ENCODE results near the gene LTBR.
A peak's percentile ranks its signal among the peaks of the same experiment; 100 is the strongest.
"Not testable (repeated sequence)": the region's sequence is repeated elsewhere in the genome, so short reads cannot be mapped to it uniquely, and the experiment has no call there.

LTBR gene

DNA sequence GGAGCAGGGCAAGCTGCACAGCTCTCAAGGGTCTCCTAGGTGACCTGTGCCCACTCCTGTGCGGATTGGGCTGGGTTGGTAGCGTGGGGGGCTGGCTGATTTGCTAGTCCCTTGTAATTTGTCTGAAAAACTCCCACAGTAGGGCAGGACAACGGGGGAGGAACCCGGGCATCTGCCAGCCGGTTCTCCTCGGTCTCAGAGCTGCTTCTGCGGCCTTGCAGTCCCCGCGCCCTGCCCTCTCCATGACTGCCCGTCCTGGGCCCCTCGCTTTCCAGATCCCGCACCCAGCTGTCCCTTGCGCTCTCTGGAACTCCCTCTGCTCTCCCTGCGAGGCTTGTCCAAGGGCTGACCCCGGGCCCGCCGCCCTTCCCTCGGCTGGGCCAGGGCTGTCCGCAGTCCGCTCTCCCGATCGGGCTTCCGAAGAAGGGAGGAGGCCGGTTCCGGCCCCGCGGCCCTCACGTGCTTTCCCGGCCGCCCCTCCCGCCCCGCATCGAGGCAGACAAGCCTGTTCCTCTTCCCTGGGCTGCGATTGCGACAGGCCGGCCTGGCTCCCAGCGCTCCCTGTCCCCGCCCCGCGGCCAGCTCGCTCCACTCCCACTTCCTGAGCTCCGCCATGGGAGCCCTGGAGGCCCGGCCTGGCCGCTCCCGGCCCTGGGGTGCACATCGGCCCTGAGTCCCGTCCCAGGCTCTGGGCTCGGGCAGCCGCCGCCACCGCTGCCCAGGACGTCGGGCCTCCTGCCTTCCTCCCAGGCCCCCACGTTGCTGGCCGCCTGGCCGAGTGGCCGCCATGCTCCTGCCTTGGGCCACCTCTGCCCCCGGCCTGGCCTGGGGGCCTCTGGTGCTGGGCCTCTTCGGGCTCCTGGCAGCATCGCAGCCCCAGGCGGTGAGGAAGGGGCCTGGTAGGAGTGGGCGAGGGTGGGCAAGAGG lies at the start of gene LTBR:
TSS of gene LTBR (plus strand) at position 591 of the 927 bp plus-strand sequence. CDS start at position 788, 197 bp downstream.
- TF ChIP-seq GATA1 (IDR thresholded peaks at IDR 0.05; ENCODE audit: low read depth, low read length) (no peak), POLR2A (IDR thresholded peaks at IDR 0.05; ENCODE audit: low read length) (no peak)
- peak; percentile 43 to 52 for DNase-seq

DNA sequence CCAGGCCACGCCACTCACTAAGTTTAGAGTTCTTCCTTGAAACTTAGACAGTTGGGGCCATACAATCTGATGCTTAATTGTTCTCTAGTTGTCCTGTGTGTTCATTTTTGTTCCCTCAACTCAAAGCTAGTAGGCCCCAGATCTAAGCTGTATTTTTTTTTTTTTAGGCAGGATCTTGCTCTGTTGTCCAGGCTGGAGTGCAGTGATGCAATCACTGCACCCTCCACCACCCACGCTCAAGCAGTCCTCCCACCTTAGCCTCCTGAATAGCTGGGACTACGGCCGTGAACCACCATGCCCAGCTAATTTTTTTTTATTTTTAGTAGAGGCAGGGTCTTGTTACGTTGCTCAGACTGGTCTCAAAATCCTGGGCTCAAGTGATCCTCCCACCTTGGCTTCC lies 49.6 kb upstream of the LTBR start:
- DNase-seq = no peak
- no peak for TF ChIP-seq POLR2A (IDR thresholded peaks at IDR 0.05; ENCODE audit: low read length)
- TF ChIP-seq GATA1 (IDR thresholded peaks at IDR 0.05; ENCODE audit: low read depth, low read length) = no peak

DNA sequence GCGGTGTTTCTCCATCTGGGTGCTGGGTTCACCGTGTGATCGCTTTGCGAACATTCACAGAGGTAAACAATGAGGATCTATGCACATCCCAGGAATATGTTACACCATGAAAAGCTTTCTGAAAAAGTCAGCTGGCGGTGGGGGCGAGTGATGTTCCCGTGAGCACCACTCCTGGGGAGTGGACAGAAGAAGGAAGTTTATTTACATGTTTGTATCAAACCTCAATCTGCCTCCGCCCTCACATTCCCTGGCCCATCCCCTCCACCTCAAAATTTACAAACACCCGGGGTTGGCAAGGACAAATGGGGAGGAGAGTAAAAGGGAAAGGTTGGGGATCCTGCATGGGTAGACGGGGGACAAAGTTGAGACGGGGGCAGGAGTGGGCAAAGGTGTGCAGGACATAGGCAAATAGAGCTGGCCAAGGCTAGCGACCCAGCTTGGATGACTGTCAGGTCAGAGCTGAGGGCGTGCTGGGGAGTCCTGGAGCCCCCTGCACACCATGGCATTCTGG lies 49.0 kb upstream of the LTBR start:
- TF ChIP-seq POLR2A (IDR thresholded peaks at IDR 0.05; ENCODE audit: low read length) (no peak), GATA1 (IDR thresholded peaks at IDR 0.05; ENCODE audit: low read depth, low read length) (no peak)
- no peak for DNase-seq

DNA sequence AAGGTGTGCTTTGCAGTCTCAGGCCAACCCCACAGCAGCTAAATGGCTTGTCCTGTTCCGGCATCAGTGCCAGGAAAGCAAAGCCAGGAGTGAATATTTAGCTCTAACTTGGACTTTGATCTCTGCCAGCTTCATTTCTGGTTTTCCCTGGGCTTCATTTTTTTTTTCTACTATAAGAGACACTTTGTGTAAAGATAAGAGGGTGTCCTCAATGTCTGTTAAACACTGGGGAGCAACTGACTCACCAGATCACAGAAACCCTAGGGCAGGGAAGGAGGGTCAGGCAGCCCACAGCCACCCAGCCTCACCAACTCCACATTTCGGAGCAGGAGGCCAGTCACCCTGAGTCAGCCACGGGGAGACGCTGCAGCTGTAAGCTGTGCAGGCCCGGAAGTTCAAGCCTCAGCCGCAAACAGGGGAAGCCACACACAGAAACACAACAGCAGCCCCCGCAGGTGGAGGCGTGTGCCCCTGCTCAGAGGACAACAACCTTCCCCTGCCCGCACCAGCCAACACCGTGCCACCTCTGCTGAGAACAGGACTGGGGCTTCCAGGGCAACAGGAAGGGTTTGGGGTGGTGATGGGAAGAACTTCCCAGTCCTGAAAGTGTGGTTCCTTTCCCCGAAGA lies 48.4 kb upstream of the LTBR start:
- peak; percentile 58 to 77 for DNase-seq
- TF ChIP-seq POLR2A (IDR thresholded peaks at IDR 0.05; ENCODE audit: low read length) (no peak), GATA1 (IDR thresholded peaks at IDR 0.05; ENCODE audit: low read depth, low read length) (no peak)

DNA sequence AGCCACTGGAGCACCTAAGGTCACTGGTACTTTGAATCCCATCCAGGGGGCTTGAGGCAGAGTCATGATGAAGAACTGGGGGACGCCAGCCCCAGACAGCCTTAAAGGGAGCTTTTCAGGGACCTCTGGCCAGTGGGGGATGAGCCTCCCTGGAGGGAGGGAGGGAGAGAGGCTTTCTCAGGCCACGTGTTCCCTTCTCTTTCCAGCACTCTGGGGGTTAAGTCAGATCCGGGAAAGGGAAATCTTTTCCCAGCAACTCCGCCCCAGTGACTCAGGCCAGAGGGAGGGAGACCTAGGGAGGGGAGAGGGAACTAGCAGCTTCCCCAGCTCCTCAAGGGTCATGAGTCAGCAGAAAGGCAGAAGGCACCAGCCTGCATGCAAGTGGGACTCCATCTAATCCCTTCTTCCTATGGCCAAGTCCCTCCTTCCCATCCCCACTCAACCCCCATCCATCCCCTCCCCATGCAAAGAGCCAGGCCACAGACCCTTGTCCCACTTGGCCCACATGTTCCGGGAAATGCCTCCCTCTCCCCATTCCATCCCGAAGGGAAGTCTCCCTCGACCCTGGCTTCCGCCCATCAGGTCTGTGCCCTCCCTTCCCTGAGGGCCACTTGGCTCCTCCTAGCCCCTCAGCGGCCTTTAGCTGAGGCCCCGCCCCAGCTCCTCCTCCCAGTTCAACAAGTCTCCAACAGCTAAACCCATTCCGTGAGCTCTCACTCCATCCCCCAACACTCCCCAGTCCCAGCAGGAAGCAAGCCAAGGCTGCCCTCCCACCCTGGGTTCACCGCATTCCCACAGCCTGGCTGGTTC lies 47.7 kb upstream of the LTBR start:
- peak; percentile 60 to 81 for DNase-seq

DNA sequence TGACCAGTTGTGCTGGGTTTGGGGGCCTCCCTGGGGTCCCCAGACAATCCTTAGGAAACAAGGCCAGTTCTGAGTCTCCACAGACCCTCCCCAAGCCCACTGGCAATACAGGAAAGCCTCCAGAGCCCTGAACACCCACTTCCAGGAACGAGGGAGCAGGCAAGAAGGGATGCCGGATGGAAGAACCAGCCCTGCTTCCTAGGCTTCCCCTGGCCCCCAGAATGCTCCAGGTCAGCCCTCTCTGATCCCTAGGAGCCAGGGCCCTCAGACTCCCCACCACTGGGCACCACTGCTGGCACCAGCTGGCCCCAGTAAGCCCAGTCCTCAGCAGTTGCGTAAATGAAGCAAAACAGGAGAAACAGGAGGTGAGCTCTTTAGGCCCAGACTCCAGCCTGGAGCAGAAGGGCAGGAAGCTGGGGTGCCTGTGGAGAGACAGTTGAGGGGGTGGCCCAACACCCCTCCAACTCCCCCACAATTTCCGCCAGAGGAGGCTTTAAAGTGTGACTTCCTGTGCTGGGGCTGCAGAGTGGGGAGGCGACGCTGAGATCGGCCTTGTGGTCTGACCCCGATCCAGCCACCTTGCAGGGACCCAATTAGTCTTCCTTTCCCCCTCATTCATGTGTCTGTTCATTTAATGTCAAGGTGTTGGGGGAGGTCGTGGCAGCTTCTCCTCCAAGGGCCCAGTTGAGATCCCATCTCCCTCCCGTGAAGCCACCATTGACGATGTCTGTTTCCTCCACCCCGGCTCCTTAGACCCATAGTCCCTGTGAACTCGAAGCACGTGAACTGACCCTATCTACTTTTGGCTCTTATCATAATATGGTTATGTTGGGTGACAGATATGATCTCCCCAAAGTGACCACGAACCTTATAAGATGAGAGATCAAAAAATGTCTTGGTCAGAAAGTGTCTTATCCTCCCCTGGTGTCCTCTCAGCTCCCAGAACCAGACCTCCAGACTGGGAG lies 46.8 kb upstream of the LTBR start:
- no peak for TF ChIP-seq POLR2A (IDR thresholded peaks at IDR 0.05; ENCODE audit: low read length)
- TF ChIP-seq GATA1 (IDR thresholded peaks at IDR 0.05; ENCODE audit: low read depth, low read length) = no peak

More for the DNA sequence above, 47.7 kb upstream of the LTBR start:
- TF ChIP-seq GATA1 (IDR thresholded peaks at IDR 0.05; ENCODE audit: low read depth, low read length) = no peak
- TF ChIP-seq POLR2A (IDR thresholded peaks at IDR 0.05; ENCODE audit: low read length) = peak; percentile 9

DNA sequence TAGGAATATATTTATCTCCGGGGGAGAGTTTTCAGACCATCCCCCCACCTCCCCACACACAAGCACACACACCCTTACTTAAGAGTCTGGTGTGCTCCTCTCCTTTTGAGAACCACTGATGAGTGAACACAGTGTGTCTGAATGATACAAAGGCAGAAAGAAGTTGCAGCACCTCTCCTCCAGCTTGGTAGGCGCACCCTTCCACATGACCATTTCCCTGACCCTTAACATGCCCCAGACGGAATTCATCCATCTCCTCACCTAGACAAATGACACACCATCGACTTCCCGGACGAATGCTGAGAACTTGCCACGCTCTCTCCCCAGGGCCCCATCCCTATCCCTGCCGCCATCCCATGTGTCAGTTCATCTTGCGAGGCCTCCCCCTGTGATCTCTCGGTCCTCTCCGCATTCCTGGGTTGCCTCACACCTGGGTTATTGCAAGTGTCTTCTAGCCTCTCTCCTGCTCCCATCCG lies 46.0 kb upstream of the LTBR start:
- no peak for DNase-seq
- TF ChIP-seq GATA1 (IDR thresholded peaks at IDR 0.05; ENCODE audit: low read depth, low read length) (no peak), POLR2A (IDR thresholded peaks at IDR 0.05; ENCODE audit: low read length) (no peak)

More for the DNA sequence above, 46.8 kb upstream of the LTBR start:
- DNase-seq = no peak

DNA sequence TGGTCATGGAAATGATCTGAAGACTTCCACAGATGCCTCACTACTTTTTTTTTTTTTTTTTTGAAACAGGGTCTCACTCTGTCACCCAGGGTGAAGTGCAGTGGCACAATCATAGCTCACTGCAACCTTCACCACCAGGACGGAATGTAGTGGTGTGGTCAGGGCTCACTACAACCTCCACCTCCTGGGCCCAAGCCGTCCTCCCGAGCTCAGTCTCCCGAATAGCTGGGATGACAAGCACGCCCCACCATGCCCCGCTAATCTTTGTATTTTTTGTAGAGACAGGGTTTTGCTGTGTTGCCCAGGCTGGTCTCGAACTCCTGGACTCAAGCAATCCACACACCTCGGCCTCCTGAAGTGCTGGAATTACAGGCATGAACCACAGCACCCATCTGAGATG lies 45.4 kb upstream of the LTBR start:
- DNase-seq = not testable (repeated sequence)

DNA sequence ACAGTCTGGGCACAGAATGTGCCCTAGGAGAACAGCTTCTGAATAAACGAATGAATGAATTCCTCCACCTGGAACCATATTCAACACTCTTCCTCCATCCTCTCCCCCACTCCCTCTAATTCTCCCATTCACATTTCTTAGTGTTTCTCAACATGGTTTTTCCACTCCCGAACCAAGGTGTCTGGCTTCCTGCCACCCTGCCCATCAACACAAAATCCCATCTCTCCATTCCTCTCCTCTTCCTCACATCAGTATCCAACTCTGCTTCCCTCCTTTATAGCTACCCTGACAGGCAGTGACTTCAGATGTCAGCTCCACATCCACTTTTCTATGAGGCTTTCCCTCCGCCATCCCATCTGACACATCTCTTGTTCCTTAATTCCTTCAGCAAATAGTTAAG lies 45.0 kb upstream of the LTBR start:
- TF ChIP-seq POLR2A (IDR thresholded peaks at IDR 0.05; ENCODE audit: low read length) = no peak
- no peak for TF ChIP-seq GATA1 (IDR thresholded peaks at IDR 0.05; ENCODE audit: low read depth, low read length)
- no peak for DNase-seq

DNA sequence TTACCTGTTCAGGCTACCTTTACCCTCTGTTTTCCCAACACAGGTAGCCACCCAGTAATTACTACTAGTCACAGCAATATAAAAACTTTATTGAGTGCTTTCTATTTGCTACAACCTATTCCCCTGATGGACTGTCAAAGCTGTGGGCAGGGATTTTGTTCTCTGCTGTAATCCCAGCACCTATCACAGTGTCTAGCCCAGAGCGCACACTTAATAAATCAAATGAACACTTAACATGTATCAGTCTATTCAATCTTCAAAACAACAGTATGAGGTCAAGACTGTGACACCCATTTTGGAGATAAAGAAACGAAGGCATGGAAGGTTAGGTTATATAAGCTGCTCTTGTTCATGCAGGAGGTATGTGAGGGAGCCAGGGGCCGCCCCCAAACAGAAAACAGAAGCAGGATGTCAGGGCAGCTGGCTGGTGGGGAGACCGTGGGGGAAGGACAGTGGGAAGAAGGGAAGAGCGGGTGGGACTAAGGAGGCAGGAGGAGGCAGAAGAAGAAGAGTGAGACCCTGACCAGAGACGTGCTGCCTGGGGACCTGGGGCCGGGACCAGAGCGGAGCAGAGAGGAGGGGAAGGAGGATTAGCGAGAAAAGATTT lies 43.8 kb upstream of the LTBR start:
- no peak for TF ChIP-seq POLR2A (IDR thresholded peaks at IDR 0.05; ENCODE audit: low read length)
- no peak for TF ChIP-seq GATA1 (IDR thresholded peaks at IDR 0.05; ENCODE audit: low read depth, low read length)
- peak; percentile 34 to 35 for DNase-seq

DNA sequence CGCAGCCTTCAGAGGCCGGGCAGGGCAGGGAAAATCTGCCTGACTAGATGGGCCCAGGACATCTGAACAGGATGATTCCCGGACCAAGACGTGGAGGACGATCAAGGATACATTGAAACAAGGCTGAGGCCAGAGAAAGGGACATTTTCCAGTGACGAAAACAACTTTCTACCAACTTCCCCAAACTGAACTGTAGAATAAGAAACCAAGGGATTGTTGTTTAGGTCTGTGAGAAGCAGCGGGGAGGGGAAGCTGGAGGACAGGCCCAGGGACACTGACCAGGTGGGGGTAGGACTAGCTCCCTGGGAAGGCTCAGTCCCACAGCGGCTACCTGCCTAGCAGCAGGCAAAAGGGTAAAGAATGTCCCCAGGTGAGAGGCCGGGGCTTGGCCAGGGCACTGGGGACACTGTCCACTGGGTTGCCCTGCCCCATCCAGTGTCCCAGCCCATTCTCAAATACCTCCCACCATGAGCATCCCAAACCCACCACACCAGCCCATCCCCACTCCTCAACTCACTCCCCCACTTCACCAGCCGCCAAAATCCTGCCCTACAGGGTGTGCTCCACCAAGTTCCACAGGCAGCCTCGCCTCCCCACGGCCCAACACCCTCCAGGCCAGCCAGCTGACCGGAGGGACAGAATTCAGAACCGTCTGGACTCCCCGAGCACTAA lies 43.1 kb upstream of the LTBR start:
- DNase-seq = no peak
- TF ChIP-seq POLR2A (IDR thresholded peaks at IDR 0.05; ENCODE audit: low read length) (no peak), GATA1 (IDR thresholded peaks at IDR 0.05; ENCODE audit: low read depth, low read length) (no peak)

Data from erythroblast (primary cell).